Cardiac atrium fibroblast (primary cell): Measurements from ENCODE around the gene GTF2H4. TPM values are rescaled to one million over a fixed set of nuclear protein-coding genes. Genes with fewer than 3 reads are reported as not detected.

ENCODE experiments used
- total RNA-seq: library from RNA; depleted of rRNA; stranded (reverse); fragments of >200 nt; gene quantifications from 2 replicates; pipeline ENCODE4 v1.2.3, GENCODE V29; 2015

Gene GTF2H4
- total RNA-seq = 7.6 and 13.2 TPM in 2 replicates

GRCh38 chr6:30907758-30908591 is at the start of gene GTF2H4:
Gene GTF2H4, plus strand, starts transcription at chr6:30908207.

GRCh38 chr6:30883685-30884520 is 24.1 kb upstream of the GTF2H4 start, which contains the start of gene DDR1:
Gene DDR1, plus strand, starts transcription at chr6:30884519. Its CDS starts 4,211 bp downstream, at chr6:30888730.

DNA sequence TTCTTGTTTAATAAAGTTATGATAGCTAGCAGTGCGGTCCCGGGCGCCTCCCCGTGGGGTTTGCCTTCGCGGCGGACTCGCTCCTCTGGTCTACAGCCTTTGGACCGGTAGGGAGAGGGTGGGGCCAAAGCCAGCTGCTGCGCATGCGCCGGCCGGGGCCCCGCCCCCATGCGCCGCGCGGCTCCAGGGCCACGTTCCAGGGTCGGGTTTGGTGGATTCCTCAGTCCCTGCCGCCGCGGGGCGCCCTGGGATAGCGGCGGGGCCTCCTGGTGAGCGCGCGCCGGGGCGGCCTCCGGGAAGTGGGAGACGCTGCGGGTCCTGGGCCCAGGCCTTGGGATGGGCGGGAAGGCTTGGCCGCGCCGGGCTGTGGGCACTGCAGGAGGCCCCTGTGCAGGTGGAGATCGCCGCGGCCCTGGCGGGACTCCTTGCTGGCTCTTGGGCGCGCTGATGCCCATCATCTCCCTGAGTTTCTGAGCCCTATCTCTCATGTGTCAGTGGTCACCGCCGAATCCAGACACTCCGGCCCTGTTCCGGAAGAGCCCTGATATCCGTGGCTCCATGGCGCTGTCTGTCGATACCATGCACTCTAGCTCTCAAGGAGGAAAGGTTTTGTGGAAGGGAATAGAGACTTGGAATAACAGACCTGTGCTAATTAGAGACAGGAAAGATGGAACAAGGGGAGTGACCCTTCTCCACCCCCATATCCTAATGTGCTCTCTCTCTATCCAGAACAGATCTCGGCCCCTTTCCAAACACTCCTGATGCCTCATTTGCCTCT is 6.3 kb downstream of the GTF2H4 start, which contains the start of gene VARS2:
Gene VARS2, plus strand, starts transcription at position 163 of the 778 bp plus-strand sequence. Its CDS starts 599 bp downstream, at position 762.

GRCh38 chr6:30931969-30932645 is 24.1 kb downstream of the GTF2H4 start, which contains the start of gene SFTA2:
Gene SFTA2, minus strand, starts transcription at chr6:30932170. Its CDS starts 74 bp downstream, at chr6:30932096.

GRCh38 chr6:30940361-30940986 is 32.5 kb downstream of the GTF2H4 start, which contains the start of gene MUCL3:
Gene MUCL3, plus strand, starts transcription at chr6:30940973. Its CDS starts 27 bp downstream, at chr6:30941000.

Other genes with a start within 250 kb of the GTF2H4 start
- gene DHX16, start 235.2 kb upstream of the GTF2H4 start, total RNA-seq = 24.0 and 29.4 TPM in 2 replicates
- gene PPP1R18, start 221.6 kb upstream of the GTF2H4 start, total RNA-seq = 56.3 and 76.8 TPM in 2 replicates
- gene NRM, start 217.2 kb upstream of the GTF2H4 start, total RNA-seq = 8.5 and 9.6 TPM in 2 replicates
- gene MDC1, start 190.9 kb upstream of the GTF2H4 start, total RNA-seq = 9.1 and 15.3 TPM in 2 replicates
- 519 and 546 TPM in 2 replicates for gene TUBB, start 187.9 kb upstream of the GTF2H4 start, total RNA-seq
- 91.0 and 118 TPM in 2 replicates for gene FLOT1, start 165.5 kb upstream of the GTF2H4 start, total RNA-seq
- 188 and 222 TPM in 2 replicates for gene IER3, start 163.7 kb upstream of the GTF2H4 start, total RNA-seq
- gene DDR1, start 23.7 kb upstream of the GTF2H4 start, total RNA-seq = 30.7 and 36.5 TPM in 2 replicates
- gene VARS2, start 6.0 kb downstream of the GTF2H4 start, total RNA-seq = 6.8 and 7.9 TPM in 2 replicates
- gene SFTA2, start 24.0 kb downstream of the GTF2H4 start, total RNA-seq = not detected in 2 replicates
- gene MUCL3, start 32.8 kb downstream of the GTF2H4 start, total RNA-seq = not detected in 2 replicates
- not detected in 2 replicates for gene MUC21, start 75.5 kb downstream of the GTF2H4 start, total RNA-seq
- gene MUC22, start 102.3 kb downstream of the GTF2H4 start, total RNA-seq = not detected in 2 replicates
- not detected in 2 replicates for gene C6orf15, start 204.4 kb downstream of the GTF2H4 start, total RNA-seq
- 0.16 and 1.1 TPM in 2 replicates for gene PSORS1C1, start 206.6 kb downstream of the GTF2H4 start, total RNA-seq
- gene CDSN, start 212.2 kb downstream of the GTF2H4 start, total RNA-seq = not detected in 2 replicates
- not detected in 2 replicates for gene PSORS1C2, start 230.9 kb downstream of the GTF2H4 start, total RNA-seq
- gene CCHCR1, start 249.6 kb downstream of the GTF2H4 start, total RNA-seq = 15.7 and 21.7 TPM in 2 replicates